IPS DF 4.7 (cell line): ENCODE results near the gene MYH11.
"Not testable (repeated sequence)": the region's sequence is repeated elsewhere in the genome, so short reads cannot be mapped to it uniquely, and the experiment has no call there.

Source experiments
- DNase-seq: peaks from one replicate; pipeline ENCODE4 v3.0.0-alpha.2; 2013; ENCODE audit warnings: low spot score; ENCODE audit errors: extremely low read depth

MYH11 gene

DNA sequence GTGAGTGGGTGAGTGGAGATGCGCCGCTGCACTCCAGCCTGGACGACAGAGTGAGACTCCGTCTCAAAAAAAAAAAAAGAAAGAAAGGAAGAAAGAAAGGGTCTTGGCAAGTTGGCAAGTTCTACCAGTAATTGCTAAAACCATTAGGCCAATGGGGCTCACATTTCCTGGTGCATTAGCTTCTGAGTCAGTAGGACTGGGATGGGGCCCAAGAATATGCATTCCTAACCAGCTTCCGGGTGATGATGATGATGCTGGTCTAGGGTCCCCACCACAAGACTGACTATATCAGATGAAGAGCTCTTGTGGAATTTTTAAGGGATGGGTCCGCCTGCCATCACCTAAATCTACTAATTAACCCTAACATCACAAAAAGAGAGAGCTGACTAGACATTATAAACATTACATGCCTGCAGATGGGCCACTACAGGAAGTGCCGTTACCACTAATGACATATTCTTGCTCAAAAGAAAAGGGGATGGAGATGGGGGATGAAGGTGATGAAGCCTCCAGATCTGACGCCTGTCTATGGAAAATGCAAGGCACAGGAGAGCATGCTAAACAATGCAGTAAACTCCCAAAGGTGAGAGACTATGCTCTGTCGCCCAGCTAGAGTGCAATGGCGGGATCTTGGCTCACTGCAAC lies 13.1 kb downstream of the MYH11 start:
- DNase-seq = no peak

DNA sequence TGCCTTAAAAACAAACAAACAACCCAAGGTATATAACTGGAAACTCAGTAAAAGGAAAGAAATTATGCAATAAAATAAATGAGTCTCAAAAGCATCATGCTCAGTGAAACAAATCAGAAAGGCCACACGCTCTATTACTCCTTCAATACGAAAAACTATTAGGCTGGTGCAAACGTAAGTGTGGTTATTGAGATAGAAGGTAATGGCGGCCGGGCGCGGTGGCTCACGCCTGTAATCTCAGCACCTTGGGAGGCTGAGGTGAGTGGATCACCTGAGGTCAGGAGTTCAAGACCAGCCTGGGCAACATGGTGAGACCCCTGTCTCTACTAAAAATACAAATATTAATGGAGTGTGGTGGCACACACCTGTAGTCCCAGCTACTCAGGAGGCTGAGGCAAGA lies 17.6 kb downstream of the MYH11 start:
- not testable (repeated sequence) for DNase-seq

DNA sequence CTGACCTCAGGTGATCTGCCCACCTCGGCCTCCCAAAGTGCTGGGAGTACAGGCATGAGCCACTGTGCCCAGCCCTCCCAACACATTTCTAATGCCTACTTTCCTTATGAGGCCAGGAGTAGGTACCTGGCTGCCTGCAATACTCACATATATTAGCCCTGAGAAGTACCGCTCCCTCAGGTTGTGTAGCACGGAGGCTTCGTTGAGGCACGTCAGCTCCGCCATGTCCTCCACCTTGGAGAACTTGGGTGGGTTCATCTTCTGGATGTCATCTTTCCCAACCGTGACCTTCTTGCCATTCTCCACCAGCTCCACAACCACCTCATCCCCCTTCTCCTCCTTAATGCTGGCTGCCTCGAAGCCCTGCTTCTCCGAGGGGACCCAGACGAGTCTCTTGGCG lies 19.1 kb downstream of the MYH11 start:
- no peak for DNase-seq

DNA sequence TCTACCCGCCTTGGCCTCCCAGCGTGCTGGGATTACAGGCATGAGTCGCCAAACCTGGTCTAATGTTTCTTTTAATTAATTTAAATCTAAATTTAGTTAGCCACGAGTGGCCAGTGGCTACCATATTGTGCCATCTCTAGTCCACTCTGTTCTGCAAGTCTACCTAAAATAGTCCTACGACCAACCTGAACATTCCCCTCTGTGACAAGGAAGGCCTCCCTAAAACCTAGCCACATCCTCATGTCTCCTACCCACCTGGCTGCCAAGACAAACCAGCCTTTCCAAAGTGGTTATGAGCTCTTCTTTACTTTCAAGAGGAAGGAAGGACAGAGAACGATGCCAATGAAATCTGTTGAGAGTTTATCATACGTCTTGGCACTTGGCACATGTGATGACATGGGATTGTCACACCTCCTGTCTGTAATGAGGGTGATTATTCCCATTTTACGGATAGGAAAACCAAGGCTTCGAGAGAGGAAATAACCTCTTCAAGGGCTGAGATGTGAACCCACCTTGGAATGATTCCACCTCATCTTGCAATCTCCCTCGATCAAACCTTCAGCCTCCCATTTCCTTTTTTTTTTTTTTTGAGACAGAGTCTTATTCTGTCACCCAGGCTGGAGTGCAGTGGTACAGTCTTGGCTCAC lies 19.7 kb downstream of the MYH11 start:
- no peak for DNase-seq

DNA sequence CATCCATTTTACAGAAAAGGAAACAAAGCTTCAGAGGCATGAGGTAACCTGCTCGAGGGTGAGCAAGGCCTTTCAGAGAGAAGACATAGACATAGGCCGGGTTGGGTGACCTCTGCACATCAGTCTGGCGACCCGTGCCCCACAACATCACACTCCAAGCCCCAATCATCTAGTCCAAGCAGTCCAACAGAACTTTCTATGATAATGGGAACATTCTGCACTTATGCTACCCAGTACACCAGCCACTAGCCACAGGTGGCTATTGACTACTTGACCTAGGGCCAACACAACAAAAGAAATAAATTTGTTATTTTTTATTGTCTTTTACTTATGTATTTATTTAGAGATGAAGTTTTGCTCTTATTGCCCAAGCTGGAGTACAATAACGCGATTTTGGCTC lies 20.8 kb downstream of the MYH11 start:
- DNase-seq = no peak

DNA sequence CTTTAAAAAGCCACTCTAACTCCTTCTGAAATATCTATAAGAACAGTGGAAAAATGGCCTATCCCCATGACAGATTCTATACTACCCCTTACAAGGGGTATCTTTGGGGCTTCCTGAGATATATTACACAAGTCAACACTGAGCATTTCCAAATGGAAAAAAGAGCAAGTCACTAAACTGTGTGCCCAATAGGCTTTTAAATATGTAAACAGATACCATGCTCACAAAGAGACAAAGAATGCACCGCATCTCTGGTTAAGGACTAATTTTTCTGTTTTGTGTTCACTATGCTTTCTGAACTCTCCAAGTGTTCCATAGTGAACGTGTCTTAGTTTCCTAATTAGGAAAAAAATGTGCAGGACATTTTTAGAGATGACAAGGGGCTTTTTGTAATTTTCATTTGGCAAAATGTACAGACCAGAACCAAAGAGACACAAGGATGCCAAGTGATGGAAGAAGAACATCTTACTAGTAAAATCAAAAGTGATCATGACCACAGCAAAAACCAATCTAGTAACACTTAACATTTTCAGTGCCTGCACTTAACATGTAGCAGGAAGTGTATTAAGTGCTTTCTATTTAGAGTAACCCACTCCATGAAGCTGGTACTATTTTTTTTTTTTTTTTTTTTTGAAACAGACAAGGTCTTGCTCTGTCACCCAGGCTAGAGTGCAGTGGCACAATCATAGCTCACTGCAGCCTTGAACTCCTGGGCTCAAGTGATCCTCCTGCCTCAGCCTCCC lies 21.5 kb downstream of the MYH11 start:
- DNase-seq = no peak

DNA sequence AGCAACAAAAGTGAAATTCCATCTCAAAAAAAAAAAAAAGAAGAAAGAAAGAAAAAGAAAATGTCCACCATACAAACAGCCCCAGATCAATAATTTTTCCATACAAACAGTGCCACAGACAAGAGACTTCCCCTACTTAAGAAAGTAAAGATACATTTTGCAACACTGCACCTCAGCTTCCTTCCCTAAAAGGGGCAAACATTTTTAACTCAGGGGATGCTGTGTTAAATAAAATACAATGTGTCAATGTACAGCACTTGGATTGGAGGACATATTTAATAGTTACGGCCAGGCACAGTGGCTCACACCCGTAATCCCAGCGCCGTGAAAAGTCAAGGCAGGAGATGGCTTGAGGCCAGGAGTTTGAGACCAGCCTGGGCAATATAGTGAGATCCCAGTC lies 22.3 kb downstream of the MYH11 start:
- no peak for DNase-seq

DNA sequence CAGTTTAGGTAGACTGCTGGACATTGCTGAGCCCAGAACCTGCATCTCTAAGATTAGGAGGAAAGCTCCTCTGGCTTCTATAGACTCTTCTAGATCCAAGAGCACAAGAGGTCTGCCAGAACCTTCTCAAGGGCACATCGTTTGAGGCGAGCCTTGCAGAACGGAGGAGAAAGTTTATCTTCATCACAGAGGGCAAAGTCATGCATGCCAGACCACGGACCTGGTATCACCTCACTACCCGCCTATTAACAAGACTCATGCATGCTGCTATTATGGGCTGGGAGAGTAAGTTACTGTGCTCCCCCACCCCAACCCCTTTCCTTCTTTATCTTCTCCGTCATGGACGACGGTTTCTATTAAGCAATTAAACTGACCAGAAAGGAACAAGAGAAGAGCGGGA lies 23.3 kb downstream of the MYH11 start:
- no peak for DNase-seq

DNA sequence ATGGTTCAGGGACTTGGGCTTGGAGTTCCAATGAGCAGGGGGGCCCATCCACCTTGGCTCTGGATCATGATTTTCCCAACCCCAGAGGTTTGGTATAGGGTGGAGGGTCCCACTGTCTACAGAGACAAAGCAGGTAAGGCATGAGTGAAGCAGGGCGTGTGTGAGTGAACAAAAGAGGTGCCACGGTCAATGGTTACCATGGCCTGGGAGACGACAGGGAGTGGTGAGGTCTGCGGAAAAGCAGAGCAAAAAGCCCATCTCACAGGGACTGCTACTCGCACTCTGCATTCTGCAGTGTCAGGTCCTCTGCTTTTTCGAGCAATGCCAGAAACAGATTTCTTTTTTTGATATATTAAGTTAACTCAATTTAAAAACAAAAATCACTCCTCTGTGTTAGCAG lies 24.6 kb downstream of the MYH11 start:
- DNase-seq = no peak

DNA sequence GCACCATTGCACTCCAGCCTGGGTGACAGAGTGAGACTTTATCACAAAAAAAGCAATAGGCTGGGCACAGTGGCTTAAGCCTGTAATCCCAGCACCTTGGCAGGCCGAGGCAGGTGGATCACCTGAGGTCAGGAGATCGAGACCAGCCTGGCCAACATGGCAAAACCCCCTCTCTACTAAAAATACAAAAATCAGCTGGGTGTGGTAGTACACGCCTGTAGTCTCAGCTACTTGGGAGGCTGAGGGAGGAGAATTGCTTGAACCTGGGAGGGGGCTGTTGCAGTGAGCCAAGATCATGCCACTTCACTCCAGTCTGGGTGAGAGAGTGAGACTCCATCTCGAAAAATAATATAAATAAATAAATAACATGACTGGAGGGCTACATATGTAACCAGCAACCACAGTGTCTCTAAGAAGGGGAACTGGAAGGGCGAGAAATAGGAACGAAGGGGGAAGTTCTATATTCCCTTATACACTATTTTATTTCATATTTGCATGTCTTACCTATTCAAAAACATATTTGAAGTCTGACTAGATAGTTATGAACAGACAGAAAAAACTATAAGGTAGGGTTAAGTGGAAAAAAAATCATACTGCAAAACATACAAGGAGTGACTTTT lies 25.9 kb downstream of the MYH11 start:
- no peak for DNase-seq

DNA sequence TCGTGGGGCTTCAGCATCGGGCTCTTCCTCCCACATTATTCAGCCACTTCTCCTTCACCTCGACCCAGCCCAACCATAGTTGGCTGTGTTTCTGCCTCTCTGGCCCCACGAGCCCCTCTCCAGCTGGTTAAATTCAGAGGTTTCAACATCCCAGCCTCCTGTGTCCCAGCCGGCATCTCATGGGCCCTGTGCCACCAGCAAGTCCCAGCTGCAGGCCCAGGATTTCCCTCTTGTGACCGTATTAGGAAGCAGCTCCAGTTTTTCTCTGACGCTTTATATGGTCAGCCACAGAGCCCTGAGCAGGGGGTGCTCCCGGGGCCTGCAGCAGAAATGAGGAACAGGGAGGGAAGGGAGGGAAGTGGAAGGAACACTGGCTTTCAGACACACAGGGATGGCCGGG lies 27.4 kb downstream of the MYH11 start:
- no peak for DNase-seq

DNA sequence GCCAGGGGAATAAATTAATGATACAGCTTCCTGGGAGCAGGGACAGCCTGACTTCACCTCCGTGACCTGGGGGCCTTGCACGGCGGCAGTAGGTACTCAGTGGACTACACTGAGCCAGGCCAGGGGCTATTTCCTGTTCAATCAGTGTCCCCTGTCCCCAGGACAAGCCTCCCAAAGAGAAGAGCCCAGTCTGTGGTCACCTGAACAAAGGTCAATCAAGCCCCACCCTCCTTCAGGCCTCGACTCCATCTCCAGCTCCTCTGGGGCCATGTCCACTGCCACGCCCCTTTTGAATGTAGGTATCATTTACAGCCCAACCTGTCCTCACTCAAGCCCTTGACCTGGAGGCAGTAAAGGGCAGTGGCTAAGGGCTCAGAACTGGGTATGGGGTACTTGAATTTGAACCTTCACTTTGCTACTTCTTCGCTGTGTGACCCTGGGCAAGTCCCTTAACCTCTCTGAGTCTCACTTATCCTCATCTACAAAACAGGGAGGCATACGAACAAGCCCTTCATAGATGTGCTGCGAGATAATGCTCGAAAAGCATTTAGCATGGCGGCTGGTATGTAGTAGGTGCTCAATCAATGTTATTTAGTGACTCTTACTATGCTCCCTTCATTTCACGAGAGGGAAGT lies 29.0 kb downstream of the MYH11 start:
- DNase-seq = no peak

DNA sequence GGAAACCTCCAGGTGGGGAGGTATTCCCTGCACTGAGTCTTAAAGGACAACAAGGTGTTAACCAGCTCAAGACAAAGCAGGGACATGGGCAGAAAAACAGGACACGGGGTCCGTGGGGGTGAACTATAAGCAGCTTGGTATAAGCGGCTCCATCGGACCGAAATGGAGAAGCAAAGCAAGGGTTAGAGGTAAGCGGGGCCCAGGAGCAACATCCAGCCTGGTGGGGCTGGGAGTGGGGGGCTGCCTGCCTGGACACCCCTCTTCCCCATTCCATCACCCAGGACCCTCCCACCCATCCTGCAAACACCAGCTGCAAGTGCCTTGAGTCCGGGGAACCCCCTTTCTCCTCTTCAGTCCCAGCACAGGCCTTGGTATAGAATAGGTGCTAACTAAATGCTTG lies 29.5 kb downstream of the MYH11 start:
- DNase-seq = no peak

DNA sequence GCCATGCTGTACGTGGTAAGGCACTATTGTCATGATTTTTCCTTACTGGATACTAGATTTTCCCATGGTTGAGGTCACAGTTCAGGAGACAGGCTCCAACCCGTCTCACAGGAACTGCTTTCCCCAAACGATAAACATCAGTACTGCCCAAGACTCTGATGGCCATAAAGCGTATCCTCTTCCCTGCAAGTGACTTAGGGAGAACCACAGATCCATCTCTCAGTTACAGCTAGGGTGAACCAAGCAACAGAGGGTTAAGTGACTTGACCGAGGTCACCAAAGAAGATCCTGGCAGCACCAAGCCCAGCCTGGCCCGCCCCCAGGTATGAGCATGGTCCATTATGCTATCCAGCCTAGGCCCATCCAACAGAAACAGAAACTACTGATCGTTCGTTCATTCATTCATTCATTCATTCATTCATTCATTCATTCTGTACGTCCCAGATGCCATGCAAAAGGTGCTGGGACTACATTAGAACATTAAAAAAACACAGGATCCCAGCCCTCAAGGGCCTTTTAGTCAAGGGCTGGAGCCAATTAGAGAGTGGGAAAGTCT lies 31.0 kb downstream of the MYH11 start:
- DNase-seq = no peak

DNA sequence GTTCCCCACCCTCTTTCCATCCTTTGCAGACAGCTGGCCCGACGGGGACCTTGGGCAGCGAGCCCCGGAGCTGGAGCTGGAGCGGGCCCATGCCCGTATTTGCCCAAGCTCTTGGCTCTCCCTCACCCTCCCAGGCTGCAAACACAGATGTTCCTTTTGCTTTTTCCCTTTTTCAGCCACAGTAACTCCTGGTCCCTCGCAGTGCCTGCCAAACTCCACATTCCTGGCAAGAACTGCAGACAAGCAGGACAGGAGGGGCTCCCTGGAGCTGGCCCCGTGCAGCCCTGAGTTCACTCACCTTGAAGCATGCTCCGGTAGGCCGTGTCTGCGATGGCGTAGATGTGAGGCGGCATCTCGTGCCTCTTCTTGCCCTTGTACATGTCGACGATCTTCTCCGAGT lies 33.9 kb downstream of the MYH11 start:
- DNase-seq = no peak

DNA sequence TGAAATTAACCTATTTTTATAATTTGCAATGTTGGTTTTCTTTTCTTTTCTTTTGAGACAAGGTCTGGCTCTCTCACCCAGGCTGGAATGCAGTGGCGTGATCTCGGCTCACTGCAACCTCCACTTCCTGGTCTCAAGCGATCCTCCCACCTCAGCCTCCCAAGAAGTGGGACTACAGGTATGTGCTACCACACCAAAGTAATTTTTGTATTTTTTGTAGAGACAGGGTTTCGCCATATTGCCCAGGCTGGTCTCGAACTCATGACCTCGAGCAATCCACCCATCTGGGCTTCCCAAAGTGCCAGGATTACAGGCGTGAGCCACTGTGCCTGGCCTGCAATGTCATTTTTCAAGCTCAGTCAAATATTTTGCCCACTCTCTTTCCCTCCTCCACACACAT lies 36.0 kb downstream of the MYH11 start:
- no peak for DNase-seq

DNA sequence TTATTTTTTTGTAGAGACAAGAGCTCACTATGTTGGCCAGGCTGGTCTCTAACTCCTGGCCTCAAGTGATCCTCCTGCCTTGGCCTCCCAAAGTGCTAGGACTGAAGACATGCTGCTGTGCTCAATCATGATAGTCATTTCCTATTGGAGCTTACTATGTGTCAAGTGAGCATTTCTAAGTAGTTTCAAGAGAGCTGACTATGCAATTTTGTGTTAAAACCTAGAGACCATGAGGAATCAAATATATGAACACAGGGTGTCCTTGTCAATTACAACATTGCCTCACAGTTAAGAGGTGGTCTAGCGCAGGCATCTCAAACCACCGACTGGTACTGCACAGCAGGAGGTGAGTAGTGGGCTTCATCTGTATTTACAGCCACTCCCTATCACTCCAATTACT lies 37.8 kb downstream of the MYH11 start:
- DNase-seq = no peak

DNA sequence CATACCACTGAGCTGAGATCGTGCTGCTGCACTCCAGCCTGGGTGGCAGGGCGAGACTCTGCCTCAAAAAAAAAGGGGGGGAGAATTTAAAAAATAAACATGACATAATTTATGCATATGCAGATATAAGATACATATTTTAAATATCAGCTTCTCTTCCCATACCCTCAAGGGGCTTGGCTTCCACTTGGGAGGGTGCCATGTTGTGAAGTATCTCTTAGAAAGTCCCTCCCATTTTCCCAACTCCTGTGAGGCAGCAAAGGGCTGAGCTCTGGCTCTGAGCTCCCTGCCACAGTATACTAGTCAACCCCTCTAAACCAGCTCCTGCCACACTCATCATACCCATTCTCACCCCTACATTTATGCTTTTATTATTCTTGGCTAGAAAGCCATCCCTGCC lies 39.4 kb downstream of the MYH11 start:
- DNase-seq = no peak

DNA sequence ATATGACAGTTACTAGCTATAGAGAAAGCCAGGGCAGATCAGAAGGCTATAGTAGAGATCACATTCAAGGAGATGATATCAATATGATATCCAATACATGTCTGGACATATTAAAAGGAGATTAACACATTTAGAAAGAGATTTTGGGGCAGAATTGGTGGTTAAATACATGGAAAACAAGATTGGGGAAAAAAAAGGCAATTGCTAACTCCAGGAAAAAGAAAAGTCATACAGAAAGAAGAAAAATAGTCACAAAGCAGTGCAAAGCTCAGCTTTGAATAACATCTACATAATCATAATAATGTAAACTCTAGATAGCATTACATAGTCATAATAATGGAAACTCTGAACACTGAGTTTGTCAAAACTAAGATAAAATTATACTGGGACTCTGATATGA lies 40.6 kb downstream of the MYH11 start:
- DNase-seq = no peak

DNA sequence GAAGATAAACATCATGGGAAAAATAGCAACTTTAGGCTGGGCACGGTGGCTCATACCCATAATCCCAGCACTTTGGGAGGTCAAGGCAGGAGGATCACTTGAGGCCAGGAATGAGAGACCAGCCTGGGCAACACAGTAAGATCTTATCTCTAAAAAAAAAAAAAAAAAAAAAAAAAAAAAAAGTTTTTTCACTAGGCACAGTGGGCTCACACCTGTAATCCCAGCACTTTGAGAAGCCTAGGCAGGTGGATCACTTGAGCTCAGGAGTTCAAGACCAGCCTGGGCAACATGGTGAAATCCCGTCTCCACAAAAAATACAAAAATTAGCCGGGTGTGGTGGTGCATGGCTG lies 44.5 kb downstream of the MYH11 start:
- not testable (repeated sequence) for DNase-seq

DNA sequence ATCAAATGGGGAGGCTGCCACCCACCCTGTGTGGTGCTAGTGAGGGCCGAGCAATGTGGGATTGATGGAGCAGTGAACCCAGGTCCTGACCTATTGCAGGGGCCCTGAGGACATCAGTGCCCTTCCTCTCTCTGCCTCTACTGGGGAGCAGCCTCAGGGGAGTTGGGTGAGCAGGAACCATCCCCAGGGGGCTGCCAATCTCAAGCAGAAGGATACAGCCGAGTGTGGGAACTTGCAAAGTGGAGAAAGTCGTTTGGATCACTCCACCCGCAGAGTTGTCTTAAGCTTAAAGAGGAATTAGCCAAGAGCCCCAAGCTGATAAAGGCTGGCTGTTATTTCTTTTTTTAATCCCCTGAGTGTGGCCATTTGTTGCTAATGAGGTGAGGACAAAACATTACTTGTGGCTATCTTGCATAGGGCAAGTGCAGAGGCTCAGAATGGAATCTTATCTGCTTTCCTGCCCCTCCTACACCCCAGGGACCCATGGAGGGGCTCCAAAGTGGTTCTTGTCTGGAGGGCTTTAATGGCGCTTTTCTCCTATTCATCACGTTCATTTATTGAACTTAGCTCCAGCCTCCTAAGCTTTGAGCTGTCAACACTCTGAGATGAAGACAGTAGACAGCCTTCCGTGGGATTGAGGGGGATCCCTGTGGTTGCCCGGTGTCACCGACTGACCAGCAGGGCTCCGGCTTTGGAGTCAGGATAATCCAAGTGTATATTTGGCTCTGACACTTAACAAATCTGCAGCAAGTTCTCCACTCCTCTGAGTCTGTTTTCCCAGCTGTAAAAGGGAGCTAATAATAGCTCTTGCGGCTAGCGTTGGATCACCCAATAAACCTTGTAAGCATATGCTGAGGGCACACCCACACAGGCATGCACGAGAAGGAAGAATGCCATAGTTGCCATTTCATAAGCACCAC lies 45.1 kb downstream of the MYH11 start:
- no peak for DNase-seq
